ENCODE data around the gene CCDC152.

Gene CCDC152

DNA sequence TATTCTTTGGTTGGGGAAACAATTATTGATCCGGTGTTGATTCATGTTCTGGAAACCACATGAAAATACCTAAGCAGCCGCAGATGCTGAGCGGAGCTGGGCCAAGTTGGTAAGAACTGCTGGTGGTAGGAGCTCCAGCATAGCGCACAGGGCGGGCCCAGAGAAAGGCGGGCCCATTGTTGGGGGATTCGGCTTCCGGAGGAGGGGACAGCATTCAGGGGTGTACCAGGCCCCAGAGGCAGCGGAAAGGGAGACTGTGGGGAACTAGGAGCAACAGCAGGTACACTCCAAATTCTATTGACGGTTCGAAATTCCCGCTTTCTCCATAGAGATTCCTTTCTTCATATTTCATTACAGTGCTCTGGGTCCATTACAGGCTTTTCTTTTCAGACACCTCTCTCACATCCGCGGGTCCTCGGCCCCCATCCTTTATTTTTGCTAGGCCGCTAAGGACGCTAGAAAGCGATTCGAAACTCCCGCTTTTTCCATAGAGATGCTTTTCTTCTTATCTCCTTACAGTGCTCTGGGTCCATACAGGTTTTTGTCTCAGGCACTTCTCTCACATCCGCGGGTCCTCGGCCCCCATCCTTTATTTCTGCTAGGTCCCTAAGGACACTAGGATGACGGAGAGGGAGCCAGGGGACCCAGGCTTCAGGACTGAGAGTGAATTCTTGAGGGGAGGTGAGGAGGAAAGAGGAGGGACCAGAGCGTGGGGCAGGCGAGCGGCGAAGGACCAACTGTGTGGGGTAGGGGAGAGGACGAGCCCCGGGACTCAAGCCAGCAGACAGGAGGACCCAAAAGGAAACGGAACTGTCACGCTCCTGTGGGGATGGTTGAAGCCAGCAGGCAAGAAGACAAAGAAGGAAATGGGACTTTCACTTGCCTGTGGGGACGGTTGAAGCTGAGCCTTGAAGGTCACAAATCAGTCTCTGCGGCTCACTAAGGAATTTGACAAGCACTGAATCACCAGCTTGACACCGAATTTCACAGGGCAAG is at the start of gene CCDC152:
TSS of gene CCDC152 (plus strand) at position 213 of the 996 bp plus-strand sequence. CDS start 2,304 bp downstream, outside the sequence.
- no peak for DNase-seq

GRCh38 chr5:42715785-42716184 is 40.8 kb upstream of the CCDC152 start:
- DNase-seq = no peak

DNA sequence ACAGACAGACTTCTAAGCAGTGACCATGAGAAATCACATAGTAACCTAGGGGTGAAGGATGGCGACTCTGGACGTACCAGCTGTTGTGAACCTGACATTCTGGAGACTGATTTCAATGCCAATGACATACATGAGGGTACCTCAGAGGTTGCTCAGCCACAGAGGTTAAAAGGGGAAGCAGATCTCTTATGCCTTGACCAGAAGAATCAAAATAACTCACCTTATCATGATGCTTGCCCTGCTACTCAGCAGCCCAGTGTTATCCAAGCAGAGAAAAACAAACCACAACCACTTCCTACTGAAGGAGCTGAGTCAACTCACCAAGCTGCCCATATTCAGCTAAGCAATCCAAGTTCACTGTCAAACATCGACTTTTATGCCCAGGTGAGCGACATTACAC is 38.0 kb upstream of the CCDC152 start:
- no peak for DNase-seq

GRCh38 chr5:42719034-42719433 is 37.6 kb upstream of the CCDC152 start:
- no peak for DNase-seq

GRCh38 chr5:42720251-42720650 is 36.4 kb upstream of the CCDC152 start:
- DNase-seq = no peak

- DNase-seq = no peak
Observed at GRCh38 chr5:42721484-42721883, 35.1 kb upstream of the CCDC152 start.

DNA sequence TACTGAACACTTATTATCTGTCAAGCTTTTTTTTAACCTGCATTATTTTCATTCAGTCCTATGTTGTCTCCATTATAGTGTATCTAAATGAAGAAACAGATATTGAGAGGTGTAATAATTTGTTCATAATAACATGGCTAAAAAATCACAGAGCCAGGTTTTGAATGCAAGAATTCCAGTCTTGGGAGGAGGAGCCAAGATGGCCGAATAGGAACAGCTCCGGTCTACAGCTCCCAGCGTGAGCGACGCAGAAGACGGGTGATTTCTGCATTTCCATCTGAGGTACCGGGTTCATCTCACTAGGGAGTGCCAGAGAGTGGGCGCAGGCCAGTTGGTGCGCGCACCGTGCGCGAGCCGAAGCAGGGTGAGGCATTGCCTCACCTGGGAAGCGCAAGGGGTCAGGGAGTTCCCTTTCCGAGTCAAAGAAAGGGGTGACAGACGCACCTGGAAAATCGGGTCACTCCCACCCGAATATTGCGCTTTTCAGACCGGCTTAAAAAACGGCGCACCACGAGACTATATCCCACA is 22.0 kb upstream of the CCDC152 start:
- DNase-seq = peak; percentile 6

- no peak for DNase-seq
Observed at GRCh38 chr5:42740920-42741319, 15.7 kb upstream of the CCDC152 start.

DNA sequence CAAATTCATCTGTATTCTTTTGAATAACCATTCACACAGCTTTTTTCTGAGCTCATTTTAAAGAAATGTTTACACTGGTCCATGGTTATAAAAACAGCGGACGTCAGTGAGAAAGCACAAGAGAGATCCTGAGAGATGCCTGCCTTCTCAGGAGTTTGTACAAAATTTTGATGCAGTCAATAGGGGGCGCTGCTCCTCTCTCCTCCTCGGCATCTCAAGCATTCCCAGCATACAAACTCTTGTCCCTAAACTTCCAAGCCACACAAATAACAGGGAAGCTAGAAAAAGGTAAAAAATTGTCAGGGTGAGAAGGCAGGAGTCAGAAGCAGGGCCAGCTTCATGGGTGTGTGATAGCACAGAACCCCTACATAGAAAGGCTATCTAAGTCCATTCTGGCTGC is 11.2 kb upstream of the CCDC152 start:
- no peak for DNase-seq

- no peak for DNase-seq
Observed at GRCh38 chr5:42745856-42746255, 10.8 kb upstream of the CCDC152 start.

GRCh38 chr5:42749020-42749419 is 7.6 kb upstream of the CCDC152 start:
- DNase-seq = no peak

GRCh38 chr5:42750507-42750906 is 6.1 kb upstream of the CCDC152 start:
- no peak for DNase-seq

DNA sequence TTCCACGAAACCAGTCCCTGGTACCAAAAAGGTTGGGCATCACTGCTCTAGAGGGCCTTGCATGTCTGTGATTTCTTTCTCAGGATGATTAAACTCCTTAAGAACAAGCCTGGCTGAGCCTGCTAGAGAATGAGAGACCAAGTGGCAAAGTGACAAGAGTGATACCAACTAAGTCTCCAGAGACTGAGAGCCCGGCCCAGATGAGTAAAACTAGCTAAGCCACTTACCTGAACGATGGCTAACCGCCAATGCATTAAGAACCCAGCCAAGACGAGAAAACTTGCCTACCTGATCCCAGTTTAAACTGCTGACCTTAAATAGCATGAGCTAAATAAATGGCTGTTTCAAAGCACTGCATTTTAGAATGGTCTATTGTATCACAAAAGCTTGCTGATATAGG is 5.6 kb upstream of the CCDC152 start:
- no peak for DNase-seq

DNA sequence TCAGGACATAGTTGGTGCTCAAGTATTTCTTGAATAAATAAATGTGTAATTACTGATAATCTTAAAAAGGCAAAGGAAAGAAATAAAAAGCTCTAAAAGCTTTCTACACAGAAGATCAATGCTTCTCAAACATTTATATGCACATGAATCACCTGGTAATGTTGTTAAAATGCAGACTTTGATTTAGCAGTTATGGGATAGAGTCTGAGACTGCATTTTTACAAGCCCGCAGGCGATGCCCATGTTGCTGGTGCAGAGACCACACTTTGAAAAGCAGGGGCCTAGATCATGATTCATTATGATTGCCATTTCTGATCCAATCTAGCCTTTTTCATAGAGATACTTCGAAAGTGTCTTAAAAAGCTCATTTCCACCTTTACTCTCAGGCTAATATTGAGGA is 3.5 kb upstream of the CCDC152 start:
- DNase-seq = no peak

- DNase-seq = no peak
Observed at GRCh38 chr5:42759456-42759855, 2.8 kb downstream of the CCDC152 start.

DNA sequence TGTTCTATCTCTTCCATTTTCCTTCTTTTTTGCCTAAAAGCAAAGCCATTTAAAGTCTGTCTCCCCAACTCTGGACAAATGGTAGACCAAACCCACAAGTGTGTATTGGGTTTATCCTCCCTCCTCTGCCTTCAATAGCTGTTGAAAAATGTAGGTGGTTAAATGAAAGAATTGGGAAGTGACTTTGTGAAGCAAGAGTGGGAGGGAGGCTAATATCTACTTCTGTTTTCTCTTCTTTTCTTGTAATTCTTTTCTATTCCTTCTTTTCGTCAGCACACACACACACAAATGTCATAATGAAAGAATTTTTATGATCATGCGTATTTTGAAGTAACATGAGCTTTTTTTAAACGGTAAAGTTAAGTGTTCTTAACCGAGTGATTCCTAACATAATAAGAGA is 3.8 kb downstream of the CCDC152 start:
- no peak for DNase-seq

- no peak for DNase-seq
Observed at GRCh38 chr5:42761791-42762190, 5.2 kb downstream of the CCDC152 start.

- DNase-seq = peak; percentile 22
Observed at GRCh38 chr5:42767491-42768105, 11.0 kb downstream of the CCDC152 start.

DNA sequence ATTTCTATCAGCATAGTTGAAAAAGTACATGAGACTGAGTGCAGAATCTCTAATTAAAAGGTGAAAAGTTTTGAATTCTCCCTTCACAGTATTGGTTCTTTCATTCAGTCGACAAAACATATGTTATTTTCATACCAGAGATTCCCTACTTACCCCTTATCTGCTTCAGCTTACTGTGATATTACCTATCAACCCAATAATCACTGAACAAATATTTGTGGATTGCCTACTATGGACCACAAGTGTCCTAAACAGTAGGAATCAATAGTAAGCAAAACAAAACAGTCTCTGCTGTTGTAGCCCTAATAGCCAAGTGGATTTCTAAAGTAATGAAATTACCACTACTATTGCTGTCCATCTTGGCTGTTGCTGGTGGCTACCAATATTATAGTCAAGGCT is 11.5 kb downstream of the CCDC152 start:
- DNase-seq = no peak

- DNase-seq = no peak
Observed at GRCh38 chr5:42770003-42770402, 13.4 kb downstream of the CCDC152 start.

DNA sequence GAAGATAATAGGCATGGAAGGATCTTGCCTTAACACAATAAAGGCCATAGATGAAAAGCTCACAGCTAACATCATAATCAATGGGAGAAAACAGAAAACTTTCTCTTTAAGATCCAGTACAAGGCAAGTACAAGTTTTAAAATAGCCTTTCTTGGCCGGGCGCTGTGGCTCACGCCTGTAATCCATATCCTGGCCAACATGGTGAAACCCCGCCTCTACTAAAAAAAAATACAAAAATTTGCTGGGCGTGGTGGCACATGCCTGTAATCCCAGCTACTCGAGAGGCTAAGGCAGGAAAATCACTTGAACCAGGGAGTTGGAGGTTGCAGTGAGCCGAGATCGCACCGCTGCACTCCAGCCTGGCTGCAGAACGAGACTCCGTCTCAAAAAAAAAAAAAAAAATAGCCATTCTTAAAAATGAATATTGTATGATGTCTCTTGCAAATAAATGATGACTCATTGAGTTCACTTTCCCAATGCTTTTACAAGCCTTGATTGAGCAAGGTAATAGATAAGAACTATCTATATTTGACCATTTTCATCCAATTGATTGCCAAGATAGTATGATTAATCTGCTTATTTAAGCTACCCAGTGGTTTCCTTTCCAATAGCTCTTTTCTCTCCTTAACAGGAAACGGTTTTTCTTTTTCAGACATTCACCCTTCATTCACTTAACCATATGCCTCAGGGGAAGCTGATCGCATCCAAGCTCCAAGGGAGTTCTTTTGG is 15.8 kb downstream of the CCDC152 start:
- no peak for DNase-seq

DNA sequence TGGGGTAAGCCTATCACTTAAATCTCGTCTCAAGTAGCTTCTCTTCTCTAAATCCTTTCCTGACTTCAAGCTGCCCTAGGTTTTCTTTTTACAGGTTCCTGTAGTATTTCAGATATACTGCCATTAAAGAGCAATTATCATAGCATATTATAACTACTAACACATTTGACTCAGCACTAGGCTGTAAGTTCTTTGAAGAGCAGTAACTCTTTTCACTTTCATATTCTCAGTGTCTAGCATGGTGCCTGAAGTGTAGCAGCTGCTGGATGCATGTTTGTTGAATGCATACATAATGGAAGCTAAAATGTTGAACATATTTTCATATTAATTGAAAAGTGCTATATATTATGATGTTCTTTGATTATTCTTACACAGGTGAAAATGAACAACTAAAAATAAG is 22.5 kb downstream of the CCDC152 start:
- DNase-seq = no peak

GRCh38 chr5:42781584-42781983 is 25.0 kb downstream of the CCDC152 start:
- DNase-seq = no peak
